Right forelimb (tissue), 1 donor: ENCODE results near the gene HIPK1.

Experiments
- DNase-seq: peaks from one replicate; pipeline ENCODE4 v3.0.0-alpha.2; 2018

The HIPK1 gene

DNA sequence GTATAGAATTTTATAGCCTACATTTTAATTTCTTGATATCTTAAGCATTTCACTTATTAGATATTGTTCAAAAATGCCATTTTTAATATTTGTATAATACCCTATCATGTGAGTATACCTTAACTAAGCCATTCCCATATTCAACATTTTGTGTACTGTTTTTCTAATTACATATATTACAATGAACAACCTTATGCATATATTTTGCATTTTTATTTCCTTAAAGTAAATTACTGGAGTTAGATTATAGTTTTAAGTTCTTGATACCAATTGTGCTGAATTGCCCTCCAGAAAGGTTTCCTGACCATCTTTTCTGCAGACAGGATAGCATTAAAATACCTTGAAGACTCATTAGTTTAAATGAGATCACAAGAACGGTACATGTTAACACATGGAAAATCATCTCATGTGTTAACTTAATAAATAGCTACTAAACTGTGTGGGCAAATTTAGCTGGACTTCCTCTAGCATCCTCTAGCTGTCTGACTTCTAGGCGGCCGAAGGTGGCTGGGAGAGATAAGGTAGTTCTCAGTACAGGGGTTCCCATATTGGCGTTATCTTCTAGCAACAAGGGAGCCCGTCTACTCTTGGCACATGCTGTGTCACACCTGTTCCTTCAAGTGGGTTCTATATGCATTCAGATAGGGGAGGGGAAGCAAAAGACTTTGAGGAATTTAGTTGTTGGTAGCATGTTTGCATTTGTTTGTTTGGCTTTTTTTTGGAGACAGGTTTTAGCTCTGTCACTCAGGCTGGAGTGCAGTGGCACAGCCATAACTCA lies 15.0 kb upstream of the HIPK1 start:
- DNase-seq: no peak

DNA sequence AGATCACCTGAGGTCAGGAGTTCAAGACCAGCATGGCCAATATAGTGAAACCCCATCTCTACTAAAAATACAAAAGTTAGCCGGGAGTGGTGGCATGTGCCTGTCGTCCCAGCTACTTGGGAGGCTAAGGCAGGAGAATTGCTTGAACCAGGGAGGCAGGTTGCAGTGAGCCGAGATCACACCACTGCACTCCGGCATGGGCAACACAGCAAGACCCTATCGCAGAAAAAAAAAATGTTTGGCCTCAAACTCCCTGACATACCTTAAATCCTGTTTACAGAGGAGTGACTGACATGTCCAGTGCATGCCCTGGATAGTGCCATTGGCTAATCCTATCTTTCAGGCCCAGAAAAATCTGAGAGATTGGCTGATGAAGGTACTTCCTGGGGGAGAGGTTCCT lies 12.2 kb upstream of the HIPK1 start:
- no peak for DNase-seq

DNA sequence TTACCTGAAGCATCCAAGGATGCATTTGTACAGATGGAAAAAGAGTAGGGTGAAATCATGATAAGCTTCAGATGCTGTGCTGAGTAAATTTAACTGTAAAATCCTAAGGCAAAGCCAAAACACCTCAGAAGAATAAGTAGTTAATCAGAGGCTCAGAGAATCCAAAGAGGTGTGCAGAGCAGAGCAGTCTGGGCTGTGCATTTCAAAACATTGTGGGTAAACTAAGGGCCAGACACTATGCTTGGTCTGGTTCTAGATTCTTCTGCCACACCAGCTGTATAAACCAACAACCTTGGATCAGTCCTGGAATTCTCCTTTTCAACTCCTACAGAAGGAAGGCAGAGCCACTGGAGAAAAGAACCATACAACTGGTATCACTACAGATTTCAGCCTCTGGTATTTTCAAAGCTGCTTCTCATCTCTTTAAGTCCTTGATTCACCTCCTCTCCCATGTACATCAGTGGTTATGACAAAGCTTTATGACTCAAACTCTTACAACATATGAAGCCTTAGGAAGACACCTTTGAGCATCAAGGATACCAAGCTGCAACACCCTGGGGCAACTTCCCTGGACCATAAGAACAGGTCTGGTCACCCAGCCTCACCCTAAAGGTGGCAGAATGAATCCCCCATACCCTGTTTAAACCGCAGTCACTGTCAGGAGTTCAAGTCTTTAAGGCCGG lies 11.6 kb upstream of the HIPK1 start:
- DNase-seq: no peak

DNA sequence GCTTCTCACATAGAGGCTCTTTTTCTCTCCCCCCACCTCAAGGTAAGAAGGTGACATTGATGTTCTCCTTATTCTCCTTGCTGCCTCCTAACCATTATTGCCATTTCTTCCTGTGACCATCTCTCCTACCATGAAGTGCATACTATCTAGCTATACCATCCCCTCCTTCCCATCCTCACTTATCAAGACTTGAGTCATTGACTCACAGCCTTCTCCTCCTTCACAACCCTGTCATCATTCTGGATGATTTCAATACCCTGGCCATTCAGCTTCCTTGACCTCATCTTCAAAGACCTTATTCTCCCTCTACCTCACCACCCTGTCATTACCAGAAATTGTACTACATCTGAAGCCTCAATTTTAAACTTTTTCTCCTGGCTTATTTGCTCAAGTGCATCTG lies 10.9 kb upstream of the HIPK1 start:
- no peak for DNase-seq

DNA sequence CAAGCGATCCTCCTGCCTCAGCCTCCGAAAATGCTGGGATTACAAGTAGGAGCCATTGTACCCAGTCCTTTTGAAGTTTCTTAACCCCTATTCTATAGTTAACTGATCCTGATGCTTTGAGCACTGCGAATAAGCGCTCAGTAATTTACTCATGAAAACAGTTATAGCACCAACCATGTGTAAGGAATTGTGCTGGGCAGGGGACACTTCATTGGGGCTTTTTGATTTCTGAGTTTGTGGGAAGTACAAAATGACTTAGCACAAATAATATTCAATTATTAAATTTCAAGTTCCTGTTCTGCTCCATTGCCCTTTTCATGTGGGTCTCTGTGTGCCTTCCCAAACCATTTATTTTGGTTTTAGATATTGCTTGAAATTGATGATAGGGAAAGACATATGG lies 6.2 kb upstream of the HIPK1 start:
- no peak for DNase-seq

DNA sequence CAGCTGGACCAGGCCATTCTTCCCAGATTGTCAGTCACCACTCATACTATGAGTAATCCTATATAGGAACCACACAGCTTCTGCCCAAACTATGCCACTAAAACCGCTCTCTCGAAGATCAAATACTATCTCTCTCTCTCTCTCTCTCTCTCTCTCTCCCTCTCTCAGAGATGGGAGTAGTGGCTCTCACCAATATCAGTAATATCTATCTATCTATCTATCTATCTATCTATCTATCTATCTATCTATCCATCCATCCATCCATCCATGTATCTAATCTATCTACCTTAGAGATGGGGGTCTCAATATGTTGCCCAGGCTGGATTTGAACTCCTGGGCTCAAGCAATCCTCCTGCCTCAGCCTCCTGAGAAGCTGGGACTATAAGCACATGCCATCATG lies 4.7 kb upstream of the HIPK1 start:
- no peak for DNase-seq

DNA sequence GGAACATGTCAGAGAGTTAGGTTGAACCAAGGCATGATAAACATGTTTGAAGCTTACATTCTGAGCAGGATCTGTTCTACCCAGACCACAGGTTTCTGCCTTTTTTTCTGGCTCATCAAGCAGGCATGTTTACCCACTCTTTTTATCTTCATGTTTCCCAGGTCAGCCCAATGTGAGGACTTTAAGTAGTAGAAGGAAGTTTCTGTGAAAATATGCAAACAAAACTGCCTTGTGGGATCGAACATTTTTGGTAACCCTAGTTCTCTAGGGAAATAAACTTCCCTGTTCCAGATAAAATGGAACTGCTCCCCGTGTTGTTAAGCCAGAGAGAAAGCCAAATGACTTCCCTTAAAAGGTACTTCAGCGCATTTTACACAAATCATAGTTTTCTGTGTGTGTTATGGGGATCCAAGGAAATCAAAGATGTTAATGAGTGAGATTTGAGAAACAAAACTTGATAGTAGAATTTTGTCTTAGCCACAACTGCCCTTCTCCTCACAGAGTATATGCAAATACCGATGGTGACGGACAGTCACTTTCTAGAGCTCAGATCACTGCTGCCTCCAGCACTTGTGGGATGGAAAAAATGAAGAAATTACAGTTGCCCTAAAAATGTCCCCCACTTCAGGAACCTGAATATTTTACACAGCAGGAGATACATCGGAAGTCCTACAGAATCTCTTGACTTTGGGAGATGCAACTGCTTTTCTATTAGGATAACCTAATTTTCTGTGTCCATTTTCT lies 765 bp upstream of the HIPK1 start:
- DNase-seq: no peak

DNA sequence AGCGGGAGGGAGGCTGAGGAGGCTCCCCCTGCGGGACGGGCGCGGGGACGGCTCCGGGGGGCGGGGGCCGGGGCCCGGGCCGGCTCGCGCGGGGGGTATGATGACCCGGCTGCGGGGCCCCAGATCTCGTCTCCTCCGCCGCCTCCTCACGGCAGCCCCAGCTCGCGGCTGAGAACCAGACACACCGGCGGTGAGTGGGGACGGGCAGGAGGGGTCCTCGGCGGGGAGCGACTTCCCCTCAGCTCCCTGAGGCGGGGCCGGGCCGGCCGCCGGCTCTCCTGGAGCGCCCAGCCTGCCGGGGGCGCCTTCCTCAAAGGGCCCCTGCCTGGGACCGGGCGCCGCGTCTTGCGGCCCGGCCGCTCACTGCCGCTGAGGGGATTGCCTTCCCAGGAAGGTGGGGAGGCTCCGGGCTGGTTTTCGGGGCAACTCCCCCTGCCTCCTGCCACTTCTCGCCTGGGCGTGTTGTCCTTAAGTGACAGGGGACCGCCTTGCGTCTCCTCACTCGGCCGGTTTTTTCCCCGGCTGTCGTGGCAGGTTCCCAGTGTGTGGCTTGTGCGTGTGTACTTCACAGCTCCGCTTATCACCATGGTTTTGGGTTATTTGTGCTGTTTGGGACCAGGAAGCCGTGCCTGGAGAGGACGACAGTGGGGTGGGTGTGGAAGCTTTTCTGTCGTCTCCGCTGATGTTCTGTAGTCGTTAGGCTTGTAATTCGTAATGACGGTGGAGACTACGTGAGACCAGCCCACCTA lies 800 bp downstream of the HIPK1 start:
- no peak for DNase-seq

DNA sequence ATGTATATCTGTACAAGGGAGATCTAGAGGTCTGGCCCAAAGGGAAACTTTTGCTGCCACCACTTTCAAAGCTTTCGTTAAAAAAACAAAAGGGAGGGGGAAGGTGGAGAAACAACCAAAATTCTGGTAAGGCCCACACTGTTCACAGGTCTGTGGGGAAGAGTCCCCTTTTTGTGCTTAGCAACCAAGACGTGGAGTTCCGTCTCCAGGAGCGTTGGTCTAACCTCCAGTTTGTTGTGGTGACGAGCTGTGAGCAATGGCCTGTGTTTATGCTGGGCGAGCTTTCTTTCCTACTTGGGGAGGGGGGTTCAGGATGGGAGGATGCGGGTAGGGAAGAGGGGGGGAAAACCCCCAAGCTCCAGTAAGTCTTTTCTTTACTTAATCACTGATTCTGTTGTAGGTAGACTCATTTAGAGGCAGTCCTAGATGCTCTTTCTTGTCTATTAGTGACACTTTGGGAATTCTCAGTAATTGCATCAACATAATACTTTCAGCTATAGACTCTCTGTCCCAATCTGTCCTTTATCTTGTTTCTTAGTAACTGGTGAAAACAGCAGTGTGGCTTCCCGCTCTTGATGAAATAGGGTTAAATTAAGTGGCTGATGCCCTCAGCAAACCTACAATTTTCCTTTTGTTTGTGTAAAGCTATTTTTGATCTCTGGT lies 1.5 kb downstream of the HIPK1 start:
- DNase-seq: peak; percentile 49

DNA sequence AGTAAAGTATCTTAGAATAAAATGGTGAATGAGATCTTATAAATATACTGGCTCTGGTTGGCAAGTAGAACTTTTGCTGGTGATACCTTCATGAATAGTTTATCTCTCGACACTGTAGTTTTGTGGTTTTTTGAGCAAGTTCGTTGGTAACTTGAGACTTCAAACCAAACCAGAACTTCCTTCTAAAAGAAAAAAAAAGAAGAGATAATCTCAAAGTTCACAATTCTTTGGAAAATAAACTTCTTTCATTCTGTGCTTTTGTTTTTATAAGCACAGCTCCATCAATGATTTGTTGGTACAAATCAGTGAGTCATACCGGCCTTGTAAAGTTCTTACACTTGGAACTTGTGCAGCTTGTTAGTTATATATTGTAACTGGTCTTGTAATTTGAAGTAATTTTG lies 2.3 kb downstream of the HIPK1 start:
- DNase-seq: no peak

DNA sequence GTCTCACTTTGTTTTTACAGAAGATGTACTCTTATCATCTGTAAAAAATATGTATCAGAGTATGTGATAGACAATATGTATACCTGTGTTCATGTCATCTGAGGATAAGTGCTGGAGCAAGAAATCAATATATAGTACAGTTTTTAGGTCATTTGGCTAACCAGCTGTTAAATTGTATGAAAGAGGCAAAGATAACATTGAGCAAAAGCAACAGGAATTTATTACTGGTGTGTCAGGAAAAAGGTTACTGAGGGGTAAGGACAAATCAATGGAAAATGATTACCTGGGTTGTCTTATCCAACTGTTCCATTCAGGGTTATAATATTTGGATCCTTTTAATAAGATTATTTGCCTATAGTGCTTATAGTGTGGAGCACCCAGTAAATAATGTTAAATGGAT lies 4.9 kb downstream of the HIPK1 start:
- no peak for DNase-seq

DNA sequence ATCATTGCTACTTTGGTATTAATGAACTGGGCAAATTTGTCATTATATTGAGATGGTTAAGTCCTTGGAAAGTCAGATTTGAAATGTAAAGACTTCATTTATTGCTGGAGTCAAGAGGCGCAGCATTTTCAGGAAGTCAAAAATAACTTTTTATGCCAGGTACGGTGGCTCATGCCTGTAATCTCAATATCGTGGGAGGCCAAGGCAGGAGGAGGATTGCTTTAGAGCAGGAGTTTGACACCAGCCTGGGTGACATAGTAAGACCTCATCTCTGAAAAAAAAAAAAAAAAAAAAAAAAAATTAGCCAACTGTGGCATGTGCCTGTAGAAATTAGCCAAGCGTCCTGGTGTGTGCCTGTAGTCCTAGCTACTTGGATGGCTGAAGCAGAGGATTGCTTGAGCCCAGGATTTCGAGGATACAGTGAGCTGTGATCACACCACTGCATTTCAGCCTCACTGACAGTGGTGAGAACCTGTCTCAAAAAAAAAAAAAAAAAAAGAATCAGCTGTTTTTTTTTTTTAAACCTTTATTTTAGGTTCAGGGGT lies 5.5 kb downstream of the HIPK1 start:
- DNase-seq: no peak

DNA sequence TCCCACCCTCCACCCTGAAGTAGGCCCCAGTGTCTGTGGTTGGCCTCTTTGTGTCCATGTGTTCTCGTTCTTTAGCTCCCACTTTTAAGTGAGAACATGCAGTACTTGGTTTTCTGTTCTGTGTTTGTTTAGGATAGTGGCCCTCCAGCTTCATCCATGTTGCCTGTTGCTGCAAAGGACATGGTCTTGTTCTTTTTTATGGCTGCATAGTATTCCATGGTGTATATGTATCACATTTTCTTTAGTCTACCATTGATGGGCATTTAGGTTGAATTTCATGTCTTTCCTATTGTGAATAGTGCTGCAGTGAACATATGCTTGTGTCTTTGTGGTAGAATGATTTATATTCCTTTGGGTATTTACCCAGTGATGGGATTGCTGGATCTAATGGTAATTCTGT lies 6.1 kb downstream of the HIPK1 start:
- DNase-seq: no peak

DNA sequence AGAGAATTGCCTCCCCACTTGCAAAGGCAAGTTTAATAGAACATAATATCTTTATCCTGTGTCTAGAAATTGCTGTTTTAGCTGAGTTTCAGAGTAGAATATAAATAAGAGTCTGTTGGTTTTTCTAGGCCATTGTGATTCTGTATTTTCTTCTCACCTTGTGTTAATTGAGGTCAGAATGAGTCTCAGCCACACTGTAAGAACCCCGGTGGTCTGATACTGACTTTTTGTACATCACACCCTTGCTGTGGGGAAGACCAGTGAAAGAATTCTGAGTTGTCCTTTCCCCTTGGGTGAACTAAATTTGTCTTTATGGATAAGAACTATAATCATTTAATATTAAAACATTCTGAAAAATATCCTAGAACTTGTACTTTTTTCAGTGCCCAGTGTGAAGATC lies 6.8 kb downstream of the HIPK1 start:
- no peak for DNase-seq

DNA sequence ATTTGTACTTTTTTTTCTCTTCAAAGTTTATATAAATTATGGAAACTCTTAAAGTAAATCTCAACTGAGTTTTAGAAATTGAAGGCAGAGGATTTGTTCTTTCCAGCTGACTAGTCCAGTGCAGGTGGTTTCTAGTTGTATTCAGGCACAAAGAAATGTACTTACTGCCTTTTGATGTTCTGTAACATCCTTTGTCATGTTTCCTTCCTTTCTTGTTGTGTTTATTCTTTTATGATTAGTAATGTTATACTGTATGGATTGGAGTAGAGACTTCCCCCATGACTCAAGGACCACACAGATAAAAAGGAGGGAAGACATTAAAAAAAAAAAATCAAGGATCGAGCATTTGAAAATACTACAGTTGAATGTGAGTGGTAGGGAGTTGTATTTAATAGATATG lies 8.0 kb downstream of the HIPK1 start:
- DNase-seq: no peak

DNA sequence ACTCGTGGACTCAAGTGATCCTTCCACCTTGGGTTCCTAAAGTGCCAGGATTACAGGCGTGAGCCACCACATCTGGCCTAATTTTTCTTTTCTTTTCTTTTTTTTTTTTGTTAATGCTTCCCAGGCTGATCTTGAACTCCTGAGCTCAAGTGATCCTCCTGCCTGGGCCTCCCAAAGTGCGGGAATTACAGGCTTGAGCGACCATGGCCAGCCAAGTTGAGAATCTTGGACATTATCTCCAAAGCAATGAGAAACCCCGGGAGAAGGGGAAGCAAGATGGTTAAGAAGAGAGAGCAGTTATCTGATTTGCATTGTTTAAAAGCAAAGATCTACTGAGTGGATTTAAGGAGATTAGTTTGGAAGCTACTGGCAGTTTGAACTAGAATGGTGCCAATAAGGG lies 9.1 kb downstream of the HIPK1 start:
- no peak for DNase-seq

DNA sequence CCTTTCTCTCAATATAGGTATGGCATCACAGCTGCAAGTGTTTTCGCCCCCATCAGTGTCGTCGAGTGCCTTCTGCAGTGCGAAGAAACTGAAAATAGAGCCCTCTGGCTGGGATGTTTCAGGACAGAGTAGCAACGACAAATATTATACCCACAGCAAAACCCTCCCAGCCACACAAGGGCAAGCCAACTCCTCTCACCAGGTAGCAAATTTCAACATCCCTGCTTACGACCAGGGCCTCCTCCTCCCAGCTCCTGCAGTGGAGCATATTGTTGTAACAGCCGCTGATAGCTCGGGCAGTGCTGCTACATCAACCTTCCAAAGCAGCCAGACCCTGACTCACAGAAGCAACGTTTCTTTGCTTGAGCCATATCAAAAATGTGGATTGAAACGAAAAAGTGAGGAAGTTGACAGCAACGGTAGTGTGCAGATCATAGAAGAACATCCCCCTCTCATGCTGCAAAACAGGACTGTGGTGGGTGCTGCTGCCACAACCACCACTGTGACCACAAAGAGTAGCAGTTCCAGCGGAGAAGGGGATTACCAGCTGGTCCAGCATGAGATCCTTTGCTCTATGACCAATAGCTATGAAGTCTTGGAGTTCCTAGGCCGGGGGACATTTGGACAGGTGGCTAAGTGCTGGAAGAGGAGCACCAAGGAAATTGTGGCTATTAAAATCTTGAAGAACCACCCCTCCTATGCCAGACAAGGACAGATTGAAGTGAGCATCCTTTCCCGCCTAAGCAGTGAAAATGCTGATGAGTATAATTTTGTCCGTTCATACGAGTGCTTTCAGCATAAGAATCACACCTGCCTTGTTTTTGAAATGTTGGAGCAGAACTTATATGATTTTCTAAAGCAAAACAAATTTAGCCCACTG lies 11.5 kb downstream of the HIPK1 start:
- DNase-seq: no peak

DNA sequence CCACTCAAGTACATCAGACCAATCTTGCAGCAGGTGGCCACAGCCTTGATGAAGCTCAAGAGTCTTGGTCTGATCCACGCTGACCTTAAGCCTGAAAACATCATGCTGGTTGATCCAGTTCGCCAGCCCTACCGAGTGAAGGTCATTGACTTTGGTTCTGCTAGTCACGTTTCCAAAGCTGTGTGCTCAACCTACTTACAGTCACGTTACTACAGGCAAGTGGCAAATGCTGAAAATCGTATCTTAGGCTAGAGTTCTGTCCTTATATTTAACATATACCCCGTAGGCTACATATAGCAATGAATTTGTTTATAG lies 12.1 kb downstream of the HIPK1 start:
- DNase-seq: no peak

DNA sequence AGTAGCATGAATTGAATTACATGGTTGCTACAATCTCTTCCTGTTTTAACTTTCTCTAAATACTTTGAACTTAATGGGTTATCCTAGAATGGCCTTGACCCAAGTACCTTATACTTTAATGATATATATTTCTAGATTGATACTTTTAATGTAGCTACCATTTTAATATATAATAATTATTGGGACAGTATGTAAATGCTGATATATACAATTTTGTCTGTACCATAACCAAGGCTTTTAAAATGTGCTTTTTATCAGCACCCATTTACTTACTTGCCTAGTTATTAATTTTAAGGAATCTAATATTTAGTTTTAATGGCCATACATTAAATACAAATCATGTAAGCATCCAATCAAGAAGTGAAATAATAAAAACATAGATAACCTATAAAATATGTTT lies 13.4 kb downstream of the HIPK1 start:
- DNase-seq: no peak

DNA sequence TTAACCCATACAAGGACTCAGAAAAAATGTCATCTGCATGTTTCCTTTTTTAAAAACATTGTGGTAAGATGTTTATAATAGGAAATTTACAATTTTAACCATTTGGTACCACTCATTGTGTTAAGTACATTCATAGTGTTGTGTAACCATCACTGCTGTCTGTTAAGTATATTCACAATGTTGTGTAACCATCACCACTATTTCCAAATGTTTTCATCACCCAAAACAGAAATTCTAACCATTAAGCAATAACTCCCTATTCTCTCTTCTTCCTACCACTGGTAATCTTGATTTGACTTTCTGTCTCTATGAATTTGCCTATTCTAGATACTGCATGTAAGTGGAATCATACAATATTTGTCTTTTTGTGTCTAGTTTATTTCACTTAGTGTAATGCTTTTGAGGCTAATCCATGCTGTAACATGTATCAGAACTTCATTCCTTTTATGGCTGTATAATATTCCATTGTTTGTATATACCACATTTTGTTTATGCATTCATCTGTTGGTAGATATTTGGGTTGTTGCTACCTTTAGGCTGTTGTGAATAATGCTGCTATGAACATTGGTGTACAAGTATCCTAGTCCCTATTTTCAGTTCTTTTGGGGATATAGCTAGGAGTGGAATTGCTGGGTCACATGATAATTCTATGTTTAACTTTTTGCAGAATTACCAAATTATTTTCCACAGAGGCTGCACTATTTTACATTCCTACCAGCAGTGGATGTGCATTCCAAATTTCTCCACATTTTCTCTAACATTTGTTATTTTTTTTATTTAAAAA lies 14.1 kb downstream of the HIPK1 start:
- DNase-seq: no peak

DNA sequence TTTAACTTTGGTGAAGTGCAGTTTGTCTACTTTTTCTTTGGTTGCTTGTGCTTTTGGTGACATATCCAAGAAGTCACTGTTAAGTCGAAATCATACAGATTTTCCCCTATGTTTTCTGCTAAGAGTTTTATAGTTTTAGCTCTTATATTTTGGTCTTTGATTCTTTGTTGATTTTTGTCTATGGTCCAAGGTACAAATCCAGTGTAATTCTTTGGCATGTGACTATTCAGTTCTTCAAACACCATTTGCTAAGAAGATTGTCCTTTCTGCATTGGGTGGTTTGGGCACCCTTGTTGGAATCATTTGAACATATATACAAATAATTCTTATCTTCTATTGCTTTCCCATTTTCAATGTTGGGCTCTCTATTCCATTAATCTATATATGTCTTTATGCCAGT lies 16.2 kb downstream of the HIPK1 start:
- DNase-seq: no peak
